Spinal cord (tissue), 10 donors: ENCODE results near the gene KLHL21. TPM values are rescaled to one million over a fixed set of nuclear protein-coding genes. Genes with fewer than 3 reads are reported as not detected.
"Not testable (repeated sequence)": the region's sequence is repeated elsewhere in the genome, so short reads cannot be mapped to it uniquely, and the experiment has no call there.

Source experiments
- DNase-seq, 6 donors: peaks; one replicate each; pipeline versions ENCODE4 v3.0.0 to v3.0.0-alpha.2; 2013 to 2015; ENCODE audit warnings: low spot score in 6 of 6, low read depth in 4 of 6
- H3K27ac ChIP-seq: one replicate; pipeline ENCODE4 v1.5.1; 2013; ENCODE audit warnings: low read depth, low read length, control low read depth
- H3K27me3 ChIP-seq: one replicate; pipeline ENCODE4 v1.6.1; 2013; ENCODE audit warnings: low read length; ENCODE audit not compliant: control insufficient read depth, insufficient read depth
- H3K36me3 ChIP-seq: one replicate; pipeline ENCODE4 v1.6.1; 2013; ENCODE audit warnings: low read length; ENCODE audit not compliant: control insufficient read depth, insufficient read depth
- H3K4me1 ChIP-seq: one replicate; pipeline ENCODE4 v1.6.1; 2013; ENCODE audit warnings: low read length; ENCODE audit not compliant: control insufficient read depth, insufficient read depth
- H3K4me3 ChIP-seq: one replicate; pipeline ENCODE4 v1.5.1; 2013; ENCODE audit warnings: low read depth, low read length, control low read depth
- H3K9me3 ChIP-seq: one replicate; pipeline ENCODE4 v1.6.1; 2013; ENCODE audit warnings: low read length; ENCODE audit not compliant: control insufficient read depth, insufficient read depth
- WGBS: methylation state at CpG from one replicate; pipeline ENCODE4 v1.1.5; 2013; ENCODE audit warnings: missing lambda C conversion rate; ENCODE audit not compliant: insufficient coverage; 5-methylcytosine and 5-hydroxymethylcytosine counted together
- polyA plus RNA-seq, 2 donors: library from polyadenylated mRNA; unstranded; fragments of 120-200 nt; gene quantifications; one replicate each; pipeline ENCODE4 v1.2.1, GENCODE V29; 2013; ENCODE audit not compliant: insufficient read length in 2 of 2
- total RNA-seq, 2 donors: library from RNA; depleted of rRNA in 1 of 2; stranded (reverse); fragments of 120-200 nt in 1 of 2; fragments of >200 nt in 1 of 2; gene quantifications; one replicate each; pipeline versions ENCODE4 v1.2.3 to v1.2.4, GENCODE V29; 2013 to 2014
- donor health status: healthy.

KLHL21 gene
- total and polyA plus RNA-seq, 4 donors = 17.0 to 28.9 (median 21.7) TPM

- 85% methylated on average over 5 of the region's 11 CpGs for WGBS
- not testable (repeated sequence) for H3K27ac ChIP-seq
Observed at GRCh38 chr1:6559161-6559560, 43.5 kb downstream of the KLHL21 start.

DNA sequence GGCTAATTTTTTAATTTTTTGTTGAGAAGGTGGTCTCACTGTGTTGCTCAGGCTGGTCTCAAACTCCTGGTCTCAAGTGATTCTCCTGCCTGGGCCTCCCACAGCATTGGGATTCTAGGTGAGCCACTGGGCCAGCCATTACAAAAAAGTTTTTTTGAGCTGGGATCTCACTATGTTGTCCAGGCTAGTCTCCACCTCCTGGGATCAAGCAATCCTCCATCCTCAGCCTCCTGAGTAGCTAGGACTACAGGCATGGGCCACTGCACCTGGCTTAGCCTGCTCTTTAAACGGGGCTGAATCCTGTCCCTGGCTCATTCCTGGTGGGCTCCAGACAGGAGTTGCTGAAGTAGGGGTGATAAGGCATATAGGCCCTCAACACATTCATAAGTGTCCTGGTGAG is 45.1 kb downstream of the KLHL21 start:
- no CpG with 5 or more reads among the region's 1 CpG for WGBS
- no peak overlapping the region for H3K27ac ChIP-seq
- no peaks in the 10 kb centered on the region for H3K36me3 ChIP-seq
- peaks cover 24% of the 10 kb centered on the region for H3K4me1 ChIP-seq
- no peaks in the 10 kb centered on the region for H3K27me3 ChIP-seq
- H3K4me3 ChIP-seq = no peak overlapping the region
- no peak for DNase-seq
- H3K9me3 ChIP-seq = no peaks in the 10 kb centered on the region

More at GRCh38 chr1:6559161-6559560, 43.5 kb downstream of the KLHL21 start:
- not testable (repeated sequence) for H3K27me3 ChIP-seq, DNase-seq, H3K9me3 ChIP-seq, H3K4me3 ChIP-seq, H3K36me3 ChIP-seq
- H3K4me1 ChIP-seq = peaks cover 12% of the 10 kb centered on the region

DNA sequence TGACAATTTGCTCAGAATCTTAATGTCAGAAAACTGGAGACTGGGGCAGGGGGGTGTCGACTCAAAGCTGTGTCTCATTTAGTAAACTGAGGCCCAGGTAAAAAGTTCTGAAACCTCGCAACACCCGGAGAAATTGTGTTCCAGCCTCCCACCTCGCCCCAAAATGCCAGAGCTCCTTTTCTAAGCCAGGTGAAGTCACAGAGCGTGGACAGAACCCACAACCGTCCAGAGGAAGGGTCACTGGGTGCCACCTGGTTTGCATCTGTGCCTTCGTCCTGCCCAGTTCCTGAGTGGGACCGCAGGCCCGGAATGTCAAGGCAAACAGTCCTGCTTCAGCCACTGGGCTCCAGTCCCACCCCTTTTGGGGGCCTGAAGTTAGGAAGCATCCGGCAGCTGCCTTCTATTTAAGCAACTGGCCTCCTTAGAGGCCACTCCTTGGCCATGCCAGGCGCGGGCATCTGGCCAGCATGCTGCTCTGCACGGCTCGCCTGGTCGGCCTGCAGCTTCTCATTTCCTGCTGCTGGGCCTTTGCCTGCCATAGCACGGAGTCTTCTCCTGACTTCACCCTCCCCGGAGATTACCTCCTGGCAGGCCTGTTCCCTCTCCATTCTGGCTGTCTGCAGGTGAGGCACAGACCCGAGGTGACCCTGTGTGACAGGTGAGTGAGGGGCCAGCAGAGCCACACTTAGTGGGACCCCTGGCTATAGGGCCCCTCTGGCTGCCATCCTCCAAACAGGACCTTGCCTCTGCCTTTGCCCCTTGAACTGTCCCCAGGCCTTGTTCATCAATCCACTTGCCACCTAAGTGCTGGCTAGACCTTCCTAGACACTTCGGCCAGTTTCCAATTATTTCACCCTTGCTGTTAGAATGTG is 47.5 kb downstream of the KLHL21 start, which contains the start of gene TAS1R1:
Gene TAS1R1, plus strand, starts transcription at position 401 of the 872 bp plus-strand sequence. Its CDS starts 67 bp downstream, at position 468.
- H3K4me1 ChIP-seq = peaks cover 24% of the 10 kb centered on the region
- DNase-seq = peak in 2 of 6 donors; percentile 1 to 49
- H3K9me3 ChIP-seq = no peaks in the 10 kb centered on the region
- no peaks in the 10 kb centered on the region for H3K27me3 ChIP-seq
- H3K27ac ChIP-seq = no peak within 1 kb of the TSS
- peak within 1 kb of the TSS; percentile 86 for H3K4me3 ChIP-seq
- peaks cover 14% of the 10 kb centered on the region for H3K36me3 ChIP-seq
- 77% methylated on average over 18 of the region's 19 CpGs for WGBS

DNA sequence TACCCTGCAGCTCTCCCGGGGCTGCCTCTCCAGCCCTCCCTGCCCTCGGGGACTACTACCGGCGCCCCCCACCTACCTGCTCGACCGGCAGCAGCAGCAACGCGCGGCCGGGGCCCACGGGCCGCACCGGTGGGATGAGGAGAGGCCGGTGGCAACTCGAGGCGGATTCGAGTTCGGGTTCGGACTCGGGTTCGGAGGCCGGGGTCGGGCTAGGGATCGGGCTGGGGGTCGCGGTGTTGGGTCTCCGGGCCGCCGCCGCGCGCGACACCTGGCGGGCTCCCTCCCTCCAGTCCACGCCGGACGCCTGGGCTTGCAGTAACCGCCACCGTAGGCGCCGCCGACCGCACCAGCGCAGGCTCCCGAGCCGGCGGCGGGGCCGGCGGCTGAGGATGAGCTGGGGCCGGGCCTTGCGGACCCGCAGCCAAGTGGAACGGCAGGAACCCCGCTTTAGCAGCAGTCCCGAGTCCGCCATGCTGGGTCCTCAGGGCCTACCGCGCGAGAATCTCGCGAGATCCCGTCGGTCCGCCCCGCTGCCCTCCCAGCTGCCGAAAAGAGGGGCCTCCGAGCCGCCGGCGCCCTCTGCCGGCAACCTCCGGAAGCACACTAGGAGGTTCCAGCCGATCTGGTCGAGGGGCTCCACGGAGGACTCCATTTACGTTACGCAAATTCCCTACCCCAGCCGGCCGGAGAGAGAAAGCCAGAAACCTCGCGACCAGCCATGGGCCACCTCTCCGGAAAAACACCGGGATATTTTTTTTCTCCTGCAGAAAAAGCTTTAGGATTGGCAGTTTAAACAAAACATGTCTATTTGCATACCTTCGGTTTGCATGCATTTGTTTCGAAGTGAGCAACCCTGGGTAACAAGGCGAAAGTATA is 48.4 kb downstream of the KLHL21 start, which contains the start of gene NOL9:
Gene NOL9, minus strand, starts transcription at position 483 of the 876 bp plus-strand sequence. Its CDS starts 11 bp downstream, at position 472.
- no peaks in the 10 kb centered on the region for H3K9me3 ChIP-seq
- H3K36me3 ChIP-seq = peaks cover 22% of the 10 kb centered on the region
- H3K27me3 ChIP-seq = no peaks in the 10 kb centered on the region
- 3% methylated on average over 86 of the region's 87 CpGs for WGBS
- H3K4me3 ChIP-seq = peak within 1 kb of the TSS; percentile 86
- H3K4me1 ChIP-seq = peaks cover 24% of the 10 kb centered on the region
- DNase-seq = peak; percentile 83 to 98 (median 91)
- H3K27ac ChIP-seq = no peak within 1 kb of the TSS

DNA sequence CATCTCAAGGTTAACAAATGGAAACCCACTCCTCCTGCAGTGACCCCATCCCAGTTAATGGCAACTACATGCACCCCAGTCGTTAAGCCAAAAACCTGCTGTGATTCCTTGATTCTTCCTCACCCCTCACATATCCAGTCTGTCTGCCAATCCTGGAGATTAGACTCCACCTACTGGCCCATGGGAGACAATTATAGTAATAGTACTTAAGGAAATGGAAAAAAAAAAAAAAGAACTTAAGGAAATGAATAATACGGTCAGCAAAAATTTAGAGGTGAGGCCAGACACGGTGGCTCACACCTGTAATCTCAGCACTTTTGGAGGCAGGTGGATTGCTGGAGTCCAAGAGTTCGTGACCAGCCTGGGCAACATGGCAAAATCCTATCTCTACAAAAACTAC is 55.4 kb downstream of the KLHL21 start:
- peak in 1 of 6 donors; percentile 7 for DNase-seq
- Histone ChIP-seq H3K9me3 (no peaks in the 10 kb centered on the region), H3K4me1 (no peaks in the 10 kb centered on the region), H3K27ac (no peak overlapping the region), H3K27me3 (no peaks in the 10 kb centered on the region), H3K36me3 (peaks cover 75% of the 10 kb centered on the region), H3K4me3 (no peak overlapping the region)
- WGBS = 78% methylated on average over 3 of the region's 4 CpGs

- Histone ChIP-seq H3K4me3 (no peak overlapping the region), H3K4me1 (no peaks in the 10 kb centered on the region), H3K9me3 (no peaks in the 10 kb centered on the region), H3K27ac (no peak overlapping the region), H3K27me3 (no peaks in the 10 kb centered on the region), H3K36me3 (peaks cover 72% of the 10 kb centered on the region)
- 91% methylated on average over 5 of the region's 5 CpGs for WGBS
- DNase-seq = no peak
Observed at GRCh38 chr1:6546326-6546725, 56.3 kb downstream of the KLHL21 start.

DNA sequence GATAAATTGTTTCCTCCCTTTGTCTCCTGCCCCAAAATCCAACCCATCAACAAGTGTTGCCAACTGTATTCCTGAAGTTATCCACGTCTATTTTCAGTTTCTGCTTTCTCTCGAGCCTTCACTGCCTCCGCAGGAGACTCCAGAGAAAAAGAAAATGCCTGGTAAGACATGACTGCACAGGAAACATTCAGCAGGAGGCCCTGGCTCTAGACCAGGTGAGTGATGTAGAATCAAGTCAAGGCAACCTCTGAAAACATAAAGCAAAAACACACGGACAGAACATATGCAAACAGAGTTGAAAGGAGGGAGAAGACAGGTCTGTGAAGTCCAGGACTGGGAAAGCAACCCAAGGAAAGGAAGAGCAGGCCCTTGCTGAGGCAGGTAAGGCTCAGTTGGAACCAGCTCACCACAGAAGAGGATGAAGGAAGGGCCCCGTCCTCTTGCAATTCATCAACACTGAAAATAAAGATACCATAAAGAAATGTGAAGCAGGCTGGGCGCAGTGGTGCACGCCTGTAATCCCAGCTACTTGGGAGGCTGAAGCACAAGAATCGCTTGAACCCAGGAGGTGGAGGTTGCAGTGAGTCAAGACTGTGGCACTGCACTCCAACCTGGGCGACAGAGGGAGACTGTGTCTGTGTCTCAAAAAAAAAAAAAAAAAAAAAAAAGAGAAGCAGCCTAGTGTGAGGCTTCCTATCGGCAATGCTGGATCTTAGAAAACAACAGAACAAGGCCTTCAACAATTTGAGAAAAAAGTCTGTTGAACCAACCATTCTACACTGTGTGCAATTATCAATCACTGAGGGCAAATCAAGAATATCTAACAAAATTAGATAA is 57.2 kb downstream of the KLHL21 start:
- Histone ChIP-seq H3K27ac (no peak overlapping the region), H3K9me3 (no peaks in the 10 kb centered on the region), H3K4me1 (no peaks in the 10 kb centered on the region), H3K27me3 (no peaks in the 10 kb centered on the region), H3K4me3 (no peak overlapping the region), H3K36me3 (peaks cover 73% of the 10 kb centered on the region)
- no peak for DNase-seq
- WGBS = 70% methylated on average over 9 of the region's 10 CpGs

DNA sequence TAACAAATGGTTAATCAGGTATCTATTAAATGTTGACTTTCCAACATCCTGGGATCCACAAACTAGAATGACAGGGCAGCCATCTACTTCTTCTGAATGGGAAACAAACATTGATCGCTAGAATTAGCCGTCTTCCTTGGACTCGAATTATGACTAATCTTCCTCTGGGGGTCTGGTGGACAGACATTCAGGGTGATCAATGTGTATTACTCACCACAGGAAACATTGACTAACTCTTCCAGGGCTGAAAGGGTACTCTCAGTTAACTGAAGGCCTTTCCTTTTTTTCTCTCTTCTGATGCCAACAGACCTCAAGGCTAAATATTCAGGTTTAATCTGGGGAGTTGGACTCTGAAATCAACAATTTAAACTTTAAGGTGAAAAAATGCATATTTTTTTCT is 57.8 kb downstream of the KLHL21 start:
- no peak overlapping the region for H3K4me3 ChIP-seq
- H3K27me3 ChIP-seq = no peaks in the 10 kb centered on the region
- H3K36me3 ChIP-seq = peaks cover 69% of the 10 kb centered on the region
- no peaks in the 10 kb centered on the region for H3K9me3 ChIP-seq
- no peak for DNase-seq
- H3K4me1 ChIP-seq = no peaks in the 10 kb centered on the region
- H3K27ac ChIP-seq = no peak overlapping the region
- 88% methylated on average over 3 of the region's 3 CpGs for WGBS
